Ishikawa (cell line): ENCODE results near the gene PACSIN2.

ENCODE experiments used
- CEBPB ChIP-seq: IDR thresholded peaks from 2 replicates; pipeline ENCODE4 v1.6.1; 2012
- CREB1 ChIP-seq: IDR thresholded peaks from 2 replicates; pipeline ENCODE4 v1.6.1; 2012; ENCODE audit warnings: low read depth
- EGR1 ChIP-seq: IDR thresholded peaks from 2 replicates; pipeline ENCODE4 v1.6.1; 2012
- EP300 ChIP-seq: IDR thresholded peaks from 2 replicates; pipeline ENCODE4 v1.6.1; 2012; ENCODE audit warnings: borderline replicate concordance
- FOXM1 ChIP-seq: IDR thresholded peaks from 2 replicates; pipeline ENCODE4 v1.6.1; 2012; ENCODE audit warnings: low read depth, borderline replicate concordance
- MAX ChIP-seq: IDR thresholded peaks from 2 replicates; pipeline ENCODE4 v1.6.1; 2012
- NFIC ChIP-seq: IDR thresholded peaks from 2 replicates; pipeline ENCODE4 v1.6.1; 2012
- RAD21 ChIP-seq: IDR thresholded peaks from 2 replicates; pipeline ENCODE4 v1.6.1; 2012; ENCODE audit warnings: low read depth
- REST ChIP-seq: IDR thresholded peaks from 2 replicates; pipeline ENCODE4 v1.6.1; 2012; ENCODE audit warnings: low read depth, mild to moderate bottlenecking
- TAF1 ChIP-seq: IDR thresholded peaks from 2 replicates; pipeline ENCODE4 v1.6.1; 2012; ENCODE audit warnings: low read depth, mild to moderate bottlenecking
- TCF12 ChIP-seq: IDR thresholded peaks from 2 replicates; pipeline ENCODE4 v1.6.1; 2012; ENCODE audit warnings: low read depth
- TEAD4 ChIP-seq: IDR thresholded peaks from 2 replicates; pipeline ENCODE4 v1.6.1; 2012
- USF1 ChIP-seq: IDR thresholded peaks from 2 replicates; pipeline ENCODE4 v1.6.1; 2012
- YY1 ChIP-seq: IDR thresholded peaks from 2 replicates; pipeline ENCODE4 v1.6.1; 2012; ENCODE audit warnings: low read depth
- ZBTB7A ChIP-seq: IDR thresholded peaks from 2 replicates; pipeline ENCODE4 v1.6.1; 2012; ENCODE audit warnings: low read depth

PACSIN2 gene

GRCh38 chr22:42994276-42994916 is 20.6 kb downstream of the PACSIN2 start:
- TF ChIP-seq TEAD4 (no peak), RAD21 (no peak), CREB1 (no peak)

- TF ChIP-seq CEBPB (no peak), RAD21 (no peak), EGR1 (no peak), FOXM1 (no peak), NFIC (no peak), TEAD4 (no peak), TCF12 (no peak), CREB1 (no peak), EP300 (no peak), TAF1 (no peak), MAX (no peak), REST (no peak), ZBTB7A (no peak), USF1 (no peak), YY1 (no peak)
Observed at GRCh38 chr22:42993651-42994275, 21.2 kb downstream of the PACSIN2 start.

- no peak for TF ChIP-seq USF1
- no peak for TF ChIP-seq TCF12
- no peak for TF ChIP-seq TAF1
- TF ChIP-seq EGR1 = no peak
- no peak for TF ChIP-seq TEAD4
Observed at GRCh38 chr22:42992886-42993479, 22.0 kb downstream of the PACSIN2 start.

GRCh38 chr22:42992092-42992491 is 22.9 kb downstream of the PACSIN2 start:
- no peak for TF ChIP-seq EP300
- no peak for TF ChIP-seq EGR1
- no peak for TF ChIP-seq RAD21
- TF ChIP-seq REST = no peak
- TF ChIP-seq FOXM1 = no peak
- no peak for TF ChIP-seq TCF12
- no peak for TF ChIP-seq MAX

- TF ChIP-seq YY1 = no peak
- TF ChIP-seq USF1 = no peak
- no peak for TF ChIP-seq EP300
- TF ChIP-seq TAF1 = no peak
- no peak for TF ChIP-seq TCF12
- TF ChIP-seq ZBTB7A = no peak
- TF ChIP-seq CEBPB = no peak
- no peak for TF ChIP-seq CREB1
- TF ChIP-seq FOXM1 = no peak
- TF ChIP-seq MAX = no peak
- TF ChIP-seq NFIC = no peak
- TF ChIP-seq EGR1 = no peak
- TF ChIP-seq REST = no peak
- no peak for TF ChIP-seq RAD21
- TF ChIP-seq TEAD4 = no peak
Observed at GRCh38 chr22:42991010-42991651, 23.8 kb downstream of the PACSIN2 start.
